K562 treated with DMSO at 1 percent for 48 hours (cell line): ENCODE data around the gene REST. TPM values are rescaled to one million over a fixed set of nuclear protein-coding genes. Genes with fewer than 3 reads are reported as not detected.

Source experiments
- total RNA-seq: library from RNA; unstranded; fragments of 300-600 nt; gene quantifications from 2 replicates; pipeline ENCODE4 v1.2.3, GENCODE V29; 2022; ENCODE audit warnings: low replicate concordance; ENCODE audit errors: extremely low read depth

The REST gene
- total RNA-seq: not detected in 2 replicates

DNA sequence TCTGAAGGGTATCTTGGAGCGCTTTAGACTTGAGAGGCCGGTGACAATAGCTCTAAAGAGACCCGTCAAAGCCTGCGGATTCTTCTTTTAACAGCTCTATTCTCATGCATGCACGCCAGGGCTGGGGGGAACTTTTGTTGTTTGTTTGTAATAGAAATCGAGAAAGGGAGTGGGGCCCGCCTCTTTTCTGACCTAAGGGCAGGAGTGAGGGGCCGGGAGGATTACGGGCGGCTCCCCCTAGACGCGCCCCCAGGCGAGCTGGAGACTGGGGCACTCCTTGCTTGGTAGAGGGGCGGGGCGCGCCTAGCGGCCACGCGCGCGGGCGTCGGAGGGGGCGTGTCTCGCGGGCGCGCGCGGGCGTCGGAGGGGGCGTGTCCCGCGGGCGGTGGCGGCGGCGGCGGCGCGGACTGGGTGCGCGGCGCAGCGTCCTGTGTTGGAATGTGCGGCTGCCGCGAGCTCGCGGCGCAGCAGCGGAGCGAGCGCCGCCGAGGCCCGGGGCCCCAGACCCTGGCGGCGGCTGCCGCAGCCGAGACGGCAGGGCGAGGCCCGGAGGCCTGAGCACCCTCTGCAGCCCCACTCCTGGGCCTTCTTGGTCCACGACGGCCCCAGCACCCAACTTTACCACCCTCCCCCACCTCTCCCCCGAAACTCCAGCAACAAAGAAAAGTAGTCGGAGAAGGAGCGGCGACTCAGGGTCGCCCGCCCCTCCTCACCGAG lies at the start of gene REST:
Gene REST (plus strand): TSS at position 412 of the 717 bp plus-strand sequence. CDS start 2,739 bp downstream, outside the sequence.

GRCh38 chr4:56977321-56978012 lies 69.8 kb downstream of the REST start, which contains the start of gene NOA1:
Gene NOA1, minus strand, starts transcription at chr4:56977606. Its CDS starts 21 bp downstream, at chr4:56977585.

DNA sequence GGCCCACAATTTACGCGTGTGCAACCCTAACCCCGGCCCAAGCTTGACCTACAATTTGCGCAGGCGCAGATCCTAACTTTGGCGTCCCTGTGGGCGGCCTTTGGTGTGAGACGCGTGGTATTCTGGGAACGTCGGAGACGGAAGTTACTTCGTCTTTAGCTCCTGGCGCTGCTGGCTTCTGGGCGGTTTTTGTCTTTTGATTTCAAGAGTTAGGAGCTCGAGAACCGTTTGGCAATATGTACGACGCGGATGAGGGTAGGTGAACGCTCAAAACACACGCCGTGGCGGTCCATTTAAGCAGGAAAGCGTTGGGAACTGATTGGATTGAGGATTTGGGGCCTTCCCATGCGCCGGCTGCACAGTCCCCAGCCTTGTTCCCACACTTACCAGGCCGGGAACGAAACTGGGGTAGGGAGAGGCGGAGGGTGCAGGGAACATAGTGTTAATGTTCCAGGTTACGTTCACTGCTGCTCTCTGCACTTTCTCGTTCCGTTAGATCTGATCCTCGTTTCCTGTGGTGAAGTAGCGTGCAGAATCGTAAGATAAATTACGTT lies 71.1 kb downstream of the REST start, which contains the start of gene POLR2B:
Gene POLR2B (plus strand): TSS at position 147 of the 554 bp plus-strand sequence. CDS start 90 bp downstream, at position 237.

Other genes starting within 250 kb of the REST start
- gene HOPX, start 226.6 kb upstream of the REST start, total RNA-seq: not detected in 2 replicates
- gene SPINK2, start 86.2 kb upstream of the REST start, total RNA-seq: not detected in 2 replicates
- gene NOA1, start 69.7 kb downstream of the REST start, total RNA-seq: 144 TPM in 1 of 2 replicates, not detected in the other
- gene POLR2B, start 71.0 kb downstream of the REST start, total RNA-seq: not detected in 2 replicates
- not detected in 2 replicates for gene IGFBP7, start 202.5 kb downstream of the REST start, total RNA-seq